ENCODE measurements around the gene CCDC88C. TPM values are rescaled to one million over a fixed set of nuclear protein-coding genes. Genes with fewer than 3 reads are reported as not detected.
"Not testable (repeated sequence)": the region's sequence is repeated elsewhere in the genome, so short reads cannot be mapped to it uniquely, and the experiment has no call there.

Gene CCDC88C
- total RNA-seq, 1 donor from 2014 or later = 8.4 TPM

GRCh38 chr14:91416744-91417119 lies 888 bp downstream of the CCDC88C start:
- no peak for DNase-seq (ENCODE audit: low spot score)

GRCh38 chr14:91415794-91416743 lies 1.6 kb downstream of the CCDC88C start:
- DNase-seq (ENCODE audit: low spot score) = no peak

GRCh38 chr14:91414475-91414833 lies 3.2 kb downstream of the CCDC88C start:
- DNase-seq (ENCODE audit: low spot score) = no peak

- no peak for DNase-seq (ENCODE audit: low spot score)
These were observed 3.8 kb downstream of the CCDC88C start for GRCh38 chr14:91413547-91414474.

GRCh38 chr14:91412939-91413338 lies 4.7 kb downstream of the CCDC88C start:
- no peak for DNase-seq (ENCODE audit: low spot score)

- no peak for DNase-seq (ENCODE audit: low spot score)
These were observed 6.7 kb downstream of the CCDC88C start for GRCh38 chr14:91410771-91411536.

- DNase-seq (ENCODE audit: low spot score) = no peak
These were observed 7.5 kb downstream of the CCDC88C start for GRCh38 chr14:91409928-91410718.

GRCh38 chr14:91409240-91409639 lies 8.4 kb downstream of the CCDC88C start:
- DNase-seq (ENCODE audit: low spot score) = not testable (repeated sequence)

- DNase-seq (ENCODE audit: low spot score) = no peak
These were observed 10.6 kb downstream of the CCDC88C start for GRCh38 chr14:91406982-91407381.

- no peak for DNase-seq (ENCODE audit: low spot score)
These were observed 11.2 kb downstream of the CCDC88C start for GRCh38 chr14:91406451-91406850.

- no peak for DNase-seq (ENCODE audit: low spot score)
These were observed 11.7 kb downstream of the CCDC88C start for GRCh38 chr14:91405724-91406435.

- no peak for DNase-seq (ENCODE audit: low spot score)
These were observed 12.3 kb downstream of the CCDC88C start for GRCh38 chr14:91405241-91405721.

- peak; percentile 98 for DNase-seq (ENCODE audit: low spot score)
These were observed 14.6 kb downstream of the CCDC88C start for GRCh38 chr14:91402771-91403600.

GRCh38 chr14:91402348-91402747 lies 15.3 kb downstream of the CCDC88C start:
- DNase-seq (ENCODE audit: low spot score) = no peak

- DNase-seq (ENCODE audit: low spot score) = no peak
These were observed 15.9 kb downstream of the CCDC88C start for GRCh38 chr14:91401751-91402150.

GRCh38 chr14:91400696-91401095 lies 16.9 kb downstream of the CCDC88C start:
- no peak for DNase-seq (ENCODE audit: low spot score)

- no peak for DNase-seq (ENCODE audit: low spot score)
These were observed 17.6 kb downstream of the CCDC88C start for GRCh38 chr14:91399868-91400640.

- no peak for DNase-seq (ENCODE audit: low spot score)
These were observed 18.9 kb downstream of the CCDC88C start for GRCh38 chr14:91398707-91399106.

Measured in umbilical cord (tissue), 2 donors.